Tibial nerve (tissue), 4 donors: ENCODE measurements around the gene SUGCT. TPM values are rescaled to one million over a fixed set of nuclear protein-coding genes. Genes with fewer than 3 reads are reported as not detected.

Experiments
- DNase-seq, 2 donors: peaks; one replicate each; pipeline ENCODE4 v3.0.0-alpha.2; 2019; ENCODE audit warnings: low spot score in 2 of 2
- H3K27ac ChIP-seq, 4 donors: fragments of 200-600 bp; sonication (generic) in 3 of 4; one replicate each; pipeline ENCODE4 v1.5.1; 2017 to 2019; ENCODE audit warnings: mild to moderate bottlenecking in 1 of 4
- H3K27me3 ChIP-seq, 2 donors: fragments of 200-600 bp; sonication (generic) in 1 of 2; one replicate each; pipeline versions ENCODE4 v1.5.1 to v1.6.0; 2017 to 2019
- H3K36me3 ChIP-seq, 3 donors: fragments of 200-600 bp; sonication (generic); one replicate each; pipeline ENCODE4 v1.5.1; 2018 to 2019
- H3K4me1 ChIP-seq, 4 donors: fragments of 200-600 bp; sonication (generic) in 3 of 4; one replicate each; pipeline ENCODE4 v1.5.1; 2017 to 2019
- H3K4me3 ChIP-seq, 4 donors: fragments of 200-600 bp; sonication (generic) in 3 of 4; one replicate each; pipeline ENCODE4 v1.5.1; 2017 to 2019; ENCODE audit warnings: mild to moderate bottlenecking in 1 of 4, moderate library complexity in 1 of 4
- H3K9me3 ChIP-seq, 4 donors: fragments of 200-600 bp; sonication (generic) in 3 of 4; one replicate each; pipeline ENCODE4 v1.5.1; 2017 to 2019
- EP300 ChIP-seq, 2 donors: sonication (generic); formaldehyde crosslinking; IDR thresholded peaks; one replicate each; pipeline ENCODE4 v1.6.1; 2017; ENCODE audit warnings: antibody characterized with exemption in 2 of 2, mild to moderate bottlenecking in 1 of 2
- POLR2A ChIP-seq, 2 donors: fragments of 450-650 bp; IDR thresholded peaks; one replicate each; pipeline ENCODE4 v1.6.1; 2017; ENCODE audit warnings: antibody characterized with exemption in 2 of 2, mild to moderate bottlenecking in 2 of 2, moderate library complexity in 2 of 2
- WGBS, 2 donors: methylation state at CpG; one replicate each; pipeline ENCODE4 v1.1.5; 2018; 5-methylcytosine and 5-hydroxymethylcytosine counted together
- total RNA-seq, 4 donors: library from RNA; depleted of rRNA; stranded (reverse); fragments of >200 nt; gene quantifications; one replicate each; pipeline ENCODE4 v1.1.0, GENCODE V29; 2016
- TF ChIP-seq, protein P1 (sequence below), 5 experiments: fragments of 200-600 bp in 3 of 5; fragments of 450-650 bp in 2 of 5; sonication (generic) in 3 of 5; IDR thresholded peaks; one replicate each; pipeline ENCODE4 v1.5.1; 2016 to 2019; ENCODE audit warnings: antibody characterized with exemption in 5 of 5, mild to moderate bottlenecking in 3 of 5, moderate library complexity in 2 of 5

Gene SUGCT
- total RNA-seq, 4 donors from 2014 or later = 2.7 to 20.8 (median 6.2) TPM

DNA sequence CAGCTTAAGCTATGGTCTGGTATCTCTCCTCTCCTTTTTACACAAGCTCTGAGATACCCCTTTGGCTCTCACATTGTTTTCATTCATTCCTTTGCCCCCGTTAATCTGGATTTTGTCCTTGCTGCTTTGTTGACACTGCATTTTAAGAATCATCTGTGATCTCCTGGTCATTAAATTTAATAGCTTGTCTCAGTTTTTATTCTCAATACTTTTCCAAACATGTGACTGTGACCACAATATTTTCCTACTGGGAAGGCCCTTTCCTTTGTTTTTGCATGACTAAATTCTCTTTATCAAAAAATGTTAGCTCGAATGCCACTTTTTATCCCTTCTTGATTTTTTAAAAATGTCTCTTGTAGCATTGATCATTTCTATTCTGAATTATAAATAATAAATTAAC lies 171.2 kb downstream of the SUGCT start:
- no peak for TF ChIP-seq EP300 (IDR thresholded peaks at IDR 0.05)
- no peak for TF ChIP-seq POLR2A (IDR thresholded peaks at IDR 0.05)
- TF ChIP-seq, protein P1, sequence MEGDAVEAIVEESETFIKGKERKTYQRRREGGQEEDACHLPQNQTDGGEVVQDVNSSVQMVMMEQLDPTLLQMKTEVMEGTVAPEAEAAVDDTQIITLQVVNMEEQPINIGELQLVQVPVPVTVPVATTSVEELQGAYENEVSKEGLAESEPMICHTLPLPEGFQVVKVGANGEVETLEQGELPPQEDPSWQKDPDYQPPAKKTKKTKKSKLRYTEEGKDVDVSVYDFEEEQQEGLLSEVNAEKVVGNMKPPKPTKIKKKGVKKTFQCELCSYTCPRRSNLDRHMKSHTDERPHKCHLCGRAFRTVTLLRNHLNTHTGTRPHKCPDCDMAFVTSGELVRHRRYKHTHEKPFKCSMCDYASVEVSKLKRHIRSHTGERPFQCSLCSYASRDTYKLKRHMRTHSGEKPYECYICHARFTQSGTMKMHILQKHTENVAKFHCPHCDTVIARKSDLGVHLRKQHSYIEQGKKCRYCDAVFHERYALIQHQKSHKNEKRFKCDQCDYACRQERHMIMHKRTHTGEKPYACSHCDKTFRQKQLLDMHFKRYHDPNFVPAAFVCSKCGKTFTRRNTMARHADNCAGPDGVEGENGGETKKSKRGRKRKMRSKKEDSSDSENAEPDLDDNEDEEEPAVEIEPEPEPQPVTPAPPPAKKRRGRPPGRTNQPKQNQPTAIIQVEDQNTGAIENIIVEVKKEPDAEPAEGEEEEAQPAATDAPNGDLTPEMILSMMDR (IDR thresholded peaks at IDR 0.05) = no peak
- Histone ChIP-seq H3K4me1 (no peaks in the 10 kb centered on the region), H3K4me3 (no peak overlapping the region), H3K36me3 (peaks cover 0 to 3% (median 0%) of the 10 kb centered on the region in 3 donors), H3K27me3 (no peaks in the 10 kb centered on the region), H3K27ac (no peak overlapping the region), H3K9me3 (no peaks in the 10 kb centered on the region)
- DNase-seq = no peak
- WGBS, 2 donors = 48 to 51% methylated on average over 2 of the region's 2 CpGs

DNA sequence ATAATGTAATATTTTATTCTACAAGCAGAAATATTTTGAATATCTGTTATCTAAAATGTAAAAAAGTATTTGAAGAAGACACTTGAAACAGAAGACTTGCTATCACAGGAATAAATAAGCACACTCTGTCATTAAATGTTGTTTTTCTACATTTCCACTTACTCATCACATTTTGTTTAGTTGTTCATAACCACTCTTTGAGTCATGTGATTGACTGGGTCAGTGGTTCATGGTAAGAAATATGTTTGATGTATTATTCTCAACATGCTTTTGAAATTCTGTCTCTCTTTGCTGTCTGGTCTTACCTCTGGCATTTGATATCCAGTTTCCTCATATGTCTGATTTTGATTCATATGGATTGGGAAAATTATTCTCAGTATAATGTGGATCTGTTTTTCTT lies 171.8 kb downstream of the SUGCT start:
- Histone ChIP-seq H3K27ac (no peak overlapping the region), H3K4me1 (no peaks in the 10 kb centered on the region), H3K4me3 (no peak overlapping the region), H3K36me3 (peaks cover 0 to 3% (median 0%) of the 10 kb centered on the region in 3 donors), H3K9me3 (no peaks in the 10 kb centered on the region), H3K27me3 (no peaks in the 10 kb centered on the region)
- DNase-seq = no peak
- TF ChIP-seq, protein P1 (IDR thresholded peaks at IDR 0.05) = no peak
- TF ChIP-seq POLR2A (IDR thresholded peaks at IDR 0.05) (no peak), EP300 (IDR thresholded peaks at IDR 0.05) (no peak)

DNA sequence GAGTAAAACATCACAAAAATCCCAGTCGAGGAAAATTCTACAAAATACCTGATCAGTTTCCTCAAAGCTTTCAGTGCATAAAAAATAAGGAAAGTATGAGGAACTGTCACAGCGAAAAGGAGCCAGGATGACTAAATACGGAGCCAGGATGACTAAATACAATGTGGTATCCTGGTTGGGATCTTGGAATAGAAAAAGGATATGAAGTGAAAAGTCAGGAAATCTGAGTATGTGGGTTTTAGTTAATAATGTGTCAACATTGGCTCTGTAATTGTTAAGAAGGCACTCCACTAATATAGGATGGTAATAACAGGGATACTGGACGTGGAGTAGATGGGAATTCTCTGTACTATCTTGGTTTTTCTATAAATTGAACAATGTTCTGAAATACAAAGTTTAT lies 175.5 kb downstream of the SUGCT start:
- Histone ChIP-seq H3K4me1 (no peaks in the 10 kb centered on the region), H3K4me3 (no peak overlapping the region), H3K27ac (no peak overlapping the region), H3K36me3 (no peaks in the 10 kb centered on the region), H3K27me3 (no peaks in the 10 kb centered on the region), H3K9me3 (no peaks in the 10 kb centered on the region)
- DNase-seq = no peak
- TF ChIP-seq EP300 (IDR thresholded peaks at IDR 0.05) (no peak), POLR2A (IDR thresholded peaks at IDR 0.05) (no peak)
- TF ChIP-seq, protein P1 (IDR thresholded peaks at IDR 0.05) = no peak
- WGBS, 2 donors = 83 to 84% methylated on average over 4 of the region's 4 CpGs

DNA sequence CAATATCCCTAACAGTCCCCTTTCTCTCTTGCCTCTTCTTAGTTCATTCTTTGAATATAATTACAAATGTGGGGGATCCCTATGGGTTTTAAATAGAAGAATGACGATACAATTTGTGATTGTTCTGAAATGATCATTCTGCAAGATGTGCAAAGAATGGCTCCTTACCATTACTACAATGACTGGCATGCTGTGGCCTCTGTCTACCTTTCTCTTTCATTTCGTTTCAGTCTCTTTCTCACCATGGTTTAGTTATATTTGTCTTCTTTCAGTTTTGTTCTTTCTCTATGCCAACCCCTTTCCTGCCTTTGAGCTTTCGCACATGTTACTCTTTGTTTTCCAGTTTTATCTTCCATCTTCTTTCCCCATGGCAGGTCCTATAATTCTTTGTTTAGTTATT lies 176.5 kb downstream of the SUGCT start:
- Histone ChIP-seq H3K9me3 (no peaks in the 10 kb centered on the region), H3K4me1 (no peaks in the 10 kb centered on the region), H3K27ac (no peak overlapping the region), H3K36me3 (no peaks in the 10 kb centered on the region), H3K27me3 (no peaks in the 10 kb centered on the region), H3K4me3 (no peak overlapping the region)
- DNase-seq = no peak
- TF ChIP-seq EP300 (IDR thresholded peaks at IDR 0.05) (no peak), POLR2A (IDR thresholded peaks at IDR 0.05) (no peak)
- TF ChIP-seq, protein P1 (IDR thresholded peaks at IDR 0.05) = no peak
- 81 to 82% methylated on average over 3 of the region's 3 CpGs for WGBS, 2 donors

DNA sequence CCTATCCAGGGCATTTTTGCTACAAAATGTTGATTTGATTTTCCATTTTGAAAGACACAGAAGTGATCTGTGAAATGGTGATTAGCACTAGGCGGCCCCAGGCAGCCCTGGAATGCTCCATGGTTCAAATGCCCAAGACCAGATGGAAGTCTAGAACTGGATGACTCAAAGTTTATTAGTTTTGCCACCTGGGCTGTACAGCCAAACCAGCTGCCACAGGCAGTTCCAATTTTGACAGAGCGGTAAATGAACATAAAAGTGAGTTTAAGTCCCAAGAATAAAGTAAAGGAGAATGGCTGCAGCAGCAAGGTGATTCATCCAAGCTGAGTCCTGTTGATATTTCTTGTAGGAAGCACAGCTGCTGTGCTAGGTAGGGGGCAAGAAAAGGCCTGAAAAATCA lies 180.5 kb downstream of the SUGCT start:
- DNase-seq = no peak
- Histone ChIP-seq H3K9me3 (no peaks in the 10 kb centered on the region), H3K4me3 (no peak overlapping the region), H3K27me3 (no peaks in the 10 kb centered on the region), H3K27ac (no peak overlapping the region), H3K36me3 (no peaks in the 10 kb centered on the region), H3K4me1 (no peaks in the 10 kb centered on the region)
- WGBS, 2 donors = 88 to 89% methylated on average over 2 of the region's 2 CpGs
- TF ChIP-seq EP300 (IDR thresholded peaks at IDR 0.05) (no peak), POLR2A (IDR thresholded peaks at IDR 0.05) (no peak)
- TF ChIP-seq, protein P1 (IDR thresholded peaks at IDR 0.05) = no peak
